GM21528 (cell line): ENCODE results near the gene SLC6A1.

Experiments used
- ATAC-seq: cut with Tn5 transposase; IDR thresholded peaks from one replicate; pipeline ENCODE4 v1.9.1; 2021; ENCODE audit warnings: mild to moderate bottlenecking, moderate library complexity; ENCODE audit not compliant: unreplicated experiment, low FRiP score

Gene SLC6A1

DNA sequence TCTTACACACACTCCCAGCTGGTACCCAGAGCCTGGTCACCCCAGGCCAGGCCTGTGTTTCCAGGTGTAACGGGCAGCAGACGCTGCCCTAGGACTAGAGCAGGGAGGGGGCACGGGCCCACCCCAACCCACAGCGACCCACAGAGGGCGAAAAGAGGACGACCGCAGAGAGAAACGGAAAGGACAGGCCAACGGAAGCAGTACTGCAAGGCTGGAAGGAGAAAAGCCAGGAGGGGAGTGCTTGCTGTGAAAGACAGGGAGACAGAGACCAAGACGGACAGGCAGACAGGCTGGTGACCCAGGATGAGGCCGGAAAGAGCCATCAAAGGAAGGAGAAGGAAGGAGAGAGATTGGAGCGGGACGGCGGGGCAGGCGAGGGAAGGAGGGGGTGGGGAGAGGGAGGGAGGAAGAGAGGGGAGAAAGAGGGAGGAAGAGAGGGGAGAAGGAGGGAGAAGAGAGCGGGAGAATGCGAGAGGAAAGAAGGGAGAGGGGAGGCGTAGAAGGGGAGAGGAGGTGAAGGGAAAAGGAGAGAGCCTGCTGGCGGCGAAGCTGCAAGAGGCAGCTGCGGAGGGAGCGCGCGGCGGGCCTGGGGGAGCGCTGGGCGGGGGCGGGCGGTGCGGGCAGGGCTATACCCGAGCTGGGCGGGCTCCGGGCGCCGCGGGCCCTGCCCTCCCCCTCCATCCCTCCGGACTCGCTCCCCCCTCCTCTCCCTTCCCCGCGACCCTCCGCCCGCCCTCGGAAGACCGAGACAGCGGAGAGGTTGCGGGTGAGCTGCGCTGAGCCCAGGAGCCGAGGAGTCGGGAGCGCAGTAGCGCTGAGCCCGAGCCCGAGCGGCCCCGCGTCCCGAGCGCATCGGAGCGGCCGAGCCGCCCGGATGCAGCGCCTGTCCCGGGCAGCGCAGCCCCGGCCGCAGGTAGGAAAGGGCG is at the start of gene SLC6A1:
SLC6A1 (plus strand) TSS at position 732 of the 926 bp plus-strand sequence. CDS start 24,464 bp downstream, outside the sequence.
- no peak for ATAC-seq

DNA sequence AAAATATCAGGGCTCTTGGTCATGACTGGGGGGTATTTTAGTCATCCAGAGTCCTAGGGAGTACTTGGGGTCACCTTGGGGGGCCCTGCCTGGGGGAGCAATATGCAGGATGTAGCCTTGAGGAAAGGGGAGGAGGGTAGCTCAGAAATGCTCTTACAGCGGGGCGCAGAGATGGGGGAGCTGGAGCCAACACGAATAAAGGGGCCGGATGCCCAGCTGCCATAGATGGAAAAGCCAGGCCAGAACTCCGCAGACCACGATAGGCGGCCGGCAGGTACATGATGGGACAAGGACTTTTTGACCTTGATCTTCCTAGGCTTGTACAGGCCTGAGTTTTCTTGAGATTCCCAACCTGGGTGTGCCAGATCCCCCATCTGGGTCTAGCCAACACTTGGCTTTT is 47.7 kb upstream of the SLC6A1 start:
- ATAC-seq, result no peak

DNA sequence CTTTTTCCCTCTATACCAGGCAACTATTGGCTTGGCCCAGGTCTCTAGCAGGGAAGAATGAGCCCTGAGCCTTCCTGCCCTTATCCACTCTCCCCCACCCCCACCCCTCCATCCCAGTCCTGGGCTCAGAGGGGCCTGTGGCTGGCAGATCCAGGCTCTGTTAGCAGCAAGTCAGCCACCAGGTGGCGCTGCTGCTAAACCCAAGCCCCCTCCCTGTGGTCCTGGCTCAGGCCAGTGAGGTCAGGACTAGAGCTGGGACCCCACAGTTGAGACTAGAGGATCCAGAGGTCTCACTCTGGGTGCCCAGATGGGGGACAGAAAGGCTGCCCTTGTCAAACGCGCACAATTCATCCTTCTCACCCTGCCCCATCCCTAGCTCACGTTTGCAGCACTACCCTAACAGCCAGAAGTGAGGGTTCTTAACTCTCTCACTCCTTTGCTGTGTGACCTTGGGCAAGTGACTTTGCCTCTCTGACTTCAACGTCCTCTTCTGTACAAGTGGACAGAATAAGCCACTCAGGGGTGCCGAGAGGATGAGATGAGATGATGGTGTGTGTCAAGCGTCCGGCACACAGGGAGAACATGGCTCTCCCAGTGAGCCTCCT is 46.8 kb upstream of the SLC6A1 start:
- no peak for ATAC-seq

DNA sequence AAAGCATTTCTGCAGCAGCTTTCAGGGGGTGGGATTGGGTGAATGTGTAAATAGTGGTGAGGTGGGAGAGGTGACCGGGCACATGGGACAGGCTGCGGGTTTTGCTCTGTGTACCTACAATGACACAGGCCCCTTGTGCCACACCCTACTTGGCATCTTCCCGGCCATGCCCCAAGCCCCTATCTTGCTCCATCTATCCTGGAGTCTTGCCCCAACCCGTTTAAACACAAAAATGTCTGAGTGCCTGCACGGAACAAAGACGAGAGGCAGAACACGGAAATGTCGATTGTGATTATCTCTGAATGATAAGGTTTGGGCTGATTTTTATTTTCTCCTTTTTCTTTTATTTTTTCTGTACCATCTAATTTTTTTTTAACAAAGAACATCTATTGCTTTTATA is 46.0 kb upstream of the SLC6A1 start:
- ATAC-seq, result no peak

DNA sequence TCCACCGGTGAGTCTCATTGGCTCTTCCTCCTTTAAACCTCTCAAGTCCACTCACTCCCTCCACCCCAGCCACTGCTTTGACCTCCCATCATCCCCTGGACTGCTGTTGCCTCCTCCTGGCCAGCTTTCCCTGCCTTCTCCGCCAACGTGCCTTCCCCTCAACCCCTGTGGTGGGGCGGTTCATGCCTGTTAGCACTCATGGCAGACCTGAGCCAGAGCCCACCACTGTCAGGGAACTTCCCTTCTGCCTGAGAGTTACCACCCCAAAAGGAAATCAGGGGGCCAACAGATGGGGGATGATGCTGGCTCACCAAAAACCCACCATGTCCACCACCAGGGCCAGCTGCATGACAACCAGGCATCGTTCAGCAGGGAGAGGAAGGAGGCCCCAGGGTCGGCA is 44.2 kb upstream of the SLC6A1 start:
- ATAC-seq, result no peak

DNA sequence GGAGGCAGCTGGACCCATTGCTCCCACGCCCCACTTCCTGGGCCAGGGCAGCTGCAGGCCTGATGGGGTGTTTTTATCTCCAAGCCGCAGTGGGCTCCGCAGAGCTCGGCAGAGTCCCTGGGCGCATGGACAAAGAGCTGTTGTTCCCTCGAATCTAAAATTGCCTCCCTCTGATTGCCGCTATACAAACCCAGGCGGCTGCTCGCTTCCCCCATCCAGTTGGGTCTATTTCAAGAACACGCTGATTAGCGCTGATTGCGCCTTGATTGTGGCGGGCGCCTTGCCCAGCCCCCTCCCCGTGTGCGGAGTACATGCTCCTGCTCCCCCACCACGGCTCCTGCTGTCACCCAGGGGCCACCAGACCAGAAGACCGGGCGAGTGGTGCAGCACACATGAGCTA is 43.4 kb upstream of the SLC6A1 start:
- ATAC-seq, result no peak

DNA sequence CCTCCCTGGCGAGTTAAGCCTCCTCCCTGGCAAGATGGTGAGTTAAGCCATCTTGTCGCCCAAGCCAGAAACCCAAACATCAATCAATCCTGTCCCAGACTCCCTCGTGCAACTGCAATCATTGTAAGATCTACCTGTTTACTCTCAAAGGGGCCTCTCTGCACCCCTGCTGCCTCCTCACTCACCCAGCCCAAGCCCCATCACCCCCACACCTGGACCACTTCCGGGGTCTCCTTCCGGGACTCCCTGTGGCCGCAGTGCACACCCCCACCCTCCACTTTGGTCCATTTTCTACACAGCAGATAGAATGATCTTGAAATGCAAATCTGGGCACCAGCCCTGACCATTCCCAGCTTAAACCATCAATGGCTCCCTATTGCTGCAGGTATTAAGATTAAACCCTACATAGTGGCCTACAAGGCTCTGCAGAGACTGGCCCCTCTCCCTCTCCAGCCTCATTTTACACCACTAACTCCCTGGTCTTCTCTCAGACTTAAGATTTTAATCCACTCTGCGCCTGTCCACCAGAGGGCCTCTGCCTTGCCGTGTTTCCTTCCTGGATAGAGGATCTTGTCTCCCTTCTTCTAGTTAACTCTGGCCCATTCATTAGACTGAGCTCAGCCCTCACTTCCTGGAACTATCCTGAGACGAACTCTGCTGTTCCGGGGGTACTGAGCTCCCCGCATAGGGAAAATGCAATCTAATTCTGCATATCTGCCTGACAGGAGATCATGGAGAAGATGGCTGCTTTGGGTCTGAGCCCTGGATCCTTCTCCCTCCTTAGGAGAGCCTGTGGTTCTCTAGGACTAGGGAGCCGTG is 41.9 kb upstream of the SLC6A1 start:
- no peak for ATAC-seq

DNA sequence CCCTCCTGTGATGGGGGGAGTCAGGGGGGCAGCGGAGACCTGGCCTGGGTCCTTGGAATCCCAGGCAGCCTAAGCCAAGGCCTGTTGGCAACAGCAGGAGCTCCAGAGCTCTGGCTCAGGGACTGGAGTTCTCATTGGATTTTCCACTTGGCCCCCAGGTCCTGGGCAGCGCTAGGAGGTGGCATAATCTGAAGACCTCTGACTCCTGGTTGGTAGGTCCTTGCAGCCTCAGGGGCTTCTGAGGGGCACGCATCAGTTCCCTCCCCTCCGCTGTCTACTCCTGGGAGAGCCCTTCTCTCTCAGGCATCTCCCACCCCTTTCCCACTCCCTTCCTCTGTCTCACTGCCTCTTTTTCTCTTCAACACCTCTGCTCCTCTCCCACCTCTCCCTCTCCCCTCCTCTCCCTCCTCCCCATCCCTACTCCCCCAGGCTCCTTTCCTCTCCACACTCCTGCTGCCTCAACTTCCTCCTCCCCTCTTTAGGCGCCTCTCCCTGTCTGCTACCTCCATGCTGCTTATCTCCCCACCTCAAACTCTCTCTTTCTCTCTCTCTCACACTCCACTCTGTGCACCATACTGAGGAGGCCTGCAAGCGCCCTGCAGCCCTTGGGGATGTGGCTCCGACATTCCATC is 41.1 kb upstream of the SLC6A1 start:
- no peak for ATAC-seq

DNA sequence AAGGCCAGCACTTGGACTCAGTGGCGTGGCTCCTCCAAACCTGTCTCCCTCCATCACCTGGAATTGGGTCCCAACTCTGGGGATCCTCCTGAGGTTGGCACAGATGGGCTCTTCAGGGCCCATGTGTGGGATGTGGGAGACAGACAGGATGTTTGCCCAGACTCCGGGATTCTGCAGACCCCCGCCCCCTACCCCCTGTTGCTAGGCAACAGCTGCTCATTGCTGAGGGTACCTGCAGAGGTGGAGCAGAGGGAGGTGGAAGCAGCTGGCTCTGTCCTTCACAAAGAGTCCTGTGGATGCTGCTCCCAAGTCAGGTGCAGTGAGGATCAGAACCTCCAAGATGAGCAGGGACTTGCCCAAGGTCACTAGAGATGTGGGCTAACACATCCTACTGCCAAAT is 40.0 kb upstream of the SLC6A1 start:
- ATAC-seq, result no peak

DNA sequence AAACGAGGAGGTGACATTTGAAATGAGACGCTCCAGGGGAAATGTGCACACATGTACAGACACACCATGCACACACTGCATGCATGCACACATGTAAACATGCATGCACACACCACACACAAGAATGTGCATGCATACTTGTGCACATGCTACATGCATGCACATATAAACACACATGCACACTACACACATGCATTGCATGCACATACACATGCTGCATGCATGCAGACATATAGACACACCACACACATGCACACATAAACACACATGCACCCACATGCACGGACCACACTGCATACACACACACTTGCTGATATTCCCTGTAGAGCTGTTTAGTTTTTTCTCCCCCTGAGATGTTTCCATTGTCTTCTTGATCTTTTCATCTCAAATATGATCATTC is 37.8 kb upstream of the SLC6A1 start:
- ATAC-seq, result no peak

DNA sequence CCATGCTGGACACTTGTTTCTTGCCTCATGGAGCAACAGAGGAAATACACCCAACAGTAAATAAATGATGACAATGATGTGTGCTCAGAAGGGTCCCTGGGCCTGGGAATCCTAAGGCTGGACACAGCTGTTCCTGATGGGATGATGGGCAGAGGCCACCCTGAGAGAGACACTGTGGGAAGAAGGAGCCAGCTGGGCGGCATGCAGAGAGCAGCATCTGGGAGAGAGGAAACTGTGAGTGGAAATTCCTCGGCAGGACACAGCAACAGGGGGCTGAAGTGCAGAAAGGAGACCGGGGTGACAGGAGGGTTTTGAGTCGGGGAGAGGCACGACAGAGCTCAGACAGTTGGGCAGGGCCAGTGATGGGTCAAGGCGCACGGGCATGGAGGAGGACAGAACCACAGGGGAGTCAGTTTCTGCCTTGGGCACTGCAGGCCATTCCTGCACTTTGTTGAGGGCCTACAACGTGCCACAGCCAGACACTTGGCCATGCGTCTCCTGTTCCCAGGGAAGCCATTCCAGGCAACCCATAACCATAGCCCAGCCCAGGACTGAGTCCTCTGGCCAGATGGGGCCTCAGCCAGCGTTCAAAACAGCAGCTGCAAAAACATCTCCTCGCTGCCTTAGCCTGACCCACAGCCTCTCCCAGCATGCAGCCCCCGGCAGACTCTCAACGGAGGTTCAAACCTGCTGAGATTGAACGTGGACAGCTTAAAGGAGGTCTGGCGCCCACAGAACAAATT is 36.7 kb upstream of the SLC6A1 start:
- ATAC-seq, result no peak

DNA sequence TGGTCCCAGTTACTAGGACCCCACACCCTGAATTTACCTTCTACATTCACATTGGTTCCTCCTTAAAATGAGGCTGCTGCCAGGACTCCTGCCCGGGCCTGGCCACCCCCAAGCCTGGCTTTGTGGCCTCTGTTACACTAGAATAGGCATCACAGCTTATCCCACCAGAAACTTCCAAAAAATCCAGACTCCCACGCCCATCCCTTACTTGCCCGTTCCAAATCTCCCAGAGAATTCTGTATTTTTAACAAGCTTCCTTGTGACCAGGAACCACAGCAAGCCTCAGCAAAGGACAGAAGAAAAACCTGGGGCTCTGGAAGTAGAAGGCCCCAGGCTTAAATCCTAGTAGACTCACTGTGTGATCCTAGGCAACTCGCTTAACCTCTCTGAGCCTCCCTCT is 36.0 kb upstream of the SLC6A1 start:
- ATAC-seq, result no peak

DNA sequence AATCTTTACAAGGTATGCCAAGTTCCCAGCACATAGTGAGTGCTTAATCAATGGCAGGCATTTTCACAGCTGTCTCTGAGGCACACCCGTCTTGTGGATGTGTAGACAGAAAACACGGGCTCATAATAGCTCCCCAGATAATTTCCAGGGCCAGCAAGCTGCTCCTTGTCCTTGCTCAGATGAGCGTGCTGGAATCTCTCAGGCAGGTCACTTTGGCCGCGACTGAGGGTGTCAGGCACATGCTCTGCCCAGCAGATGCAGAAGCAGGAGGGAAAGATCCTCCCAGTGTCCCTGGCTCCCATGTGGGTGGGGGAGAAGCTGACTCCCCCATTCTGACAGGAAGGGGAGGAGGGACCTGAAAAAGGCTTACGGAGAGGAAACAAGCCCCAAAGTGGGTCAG is 35.6 kb upstream of the SLC6A1 start:
- no peak for ATAC-seq

DNA sequence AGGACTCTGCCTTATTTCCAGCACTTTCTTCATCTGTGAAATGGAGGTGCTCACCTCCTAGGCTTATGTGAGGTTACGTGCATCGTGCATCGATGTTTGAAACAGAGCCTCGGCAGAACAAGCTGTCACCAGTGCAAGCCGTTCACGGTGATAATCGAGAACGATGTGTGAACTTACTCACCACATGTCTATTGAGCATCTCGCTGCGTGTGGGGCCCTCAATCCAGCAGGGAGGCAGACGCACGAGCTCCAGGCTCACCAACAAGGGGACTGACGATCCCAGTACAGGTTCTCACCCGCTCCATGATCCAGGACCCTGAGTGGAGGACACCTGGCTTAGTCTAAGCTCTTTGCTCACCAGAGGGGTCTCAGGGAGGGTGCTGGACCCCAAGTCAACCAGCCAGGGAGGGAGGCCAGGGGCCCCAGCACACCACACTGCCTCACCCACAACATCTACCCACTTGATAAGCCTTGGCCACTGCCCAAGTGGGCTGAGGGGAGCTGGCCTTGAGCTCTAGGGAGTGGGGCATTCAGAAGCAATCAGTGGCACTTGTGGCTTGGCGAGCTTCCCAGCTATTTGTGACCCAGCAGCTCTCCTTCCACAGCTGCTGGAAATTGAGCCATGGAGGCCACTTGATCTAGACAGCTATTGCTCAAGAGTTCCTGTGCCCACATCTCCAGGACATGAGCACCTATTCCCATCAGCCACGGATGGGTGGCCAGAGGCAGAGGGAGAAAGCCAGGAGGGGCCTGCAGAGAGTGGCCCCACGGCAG is 34.4 kb upstream of the SLC6A1 start:
- ATAC-seq, result no peak

DNA sequence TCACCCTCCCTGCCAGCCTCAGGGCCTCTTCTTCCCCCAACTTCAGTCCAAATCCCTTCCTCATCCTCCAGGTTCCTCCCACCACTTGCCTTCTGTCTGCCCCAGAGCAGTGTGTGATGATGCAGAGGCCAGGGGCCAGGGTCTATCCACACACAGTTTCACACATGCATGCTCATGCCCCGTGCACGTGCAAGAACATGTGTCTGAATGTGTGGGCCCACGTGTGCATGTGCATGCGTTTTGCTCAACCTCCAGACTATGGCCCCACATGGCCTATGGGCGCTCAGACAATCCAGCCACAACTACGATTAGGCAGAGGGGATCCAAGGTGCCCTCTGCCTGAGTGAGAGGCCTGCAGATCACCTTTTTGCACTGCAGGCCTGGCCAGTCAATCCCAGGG is 32.3 kb upstream of the SLC6A1 start:
- no peak for ATAC-seq

DNA sequence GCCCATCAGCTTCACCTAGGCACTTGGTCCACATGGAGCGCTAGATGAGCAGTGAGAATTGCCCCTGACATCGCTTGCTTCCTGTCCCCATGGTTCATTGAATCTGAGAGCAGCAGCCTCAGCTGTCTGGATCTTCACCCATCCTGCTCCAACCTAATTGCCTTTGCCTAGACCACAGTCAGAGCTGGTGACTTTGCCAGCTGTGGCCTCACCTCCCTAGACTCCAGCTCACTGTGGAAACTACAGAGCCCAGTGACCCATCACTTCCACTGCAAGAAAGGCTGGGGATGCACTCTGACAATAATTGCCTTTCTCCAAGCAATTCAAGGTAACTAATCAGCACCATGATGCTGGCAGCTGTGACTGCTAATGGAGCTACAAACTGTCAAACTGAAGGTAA is 30.6 kb upstream of the SLC6A1 start:
- no peak for ATAC-seq

DNA sequence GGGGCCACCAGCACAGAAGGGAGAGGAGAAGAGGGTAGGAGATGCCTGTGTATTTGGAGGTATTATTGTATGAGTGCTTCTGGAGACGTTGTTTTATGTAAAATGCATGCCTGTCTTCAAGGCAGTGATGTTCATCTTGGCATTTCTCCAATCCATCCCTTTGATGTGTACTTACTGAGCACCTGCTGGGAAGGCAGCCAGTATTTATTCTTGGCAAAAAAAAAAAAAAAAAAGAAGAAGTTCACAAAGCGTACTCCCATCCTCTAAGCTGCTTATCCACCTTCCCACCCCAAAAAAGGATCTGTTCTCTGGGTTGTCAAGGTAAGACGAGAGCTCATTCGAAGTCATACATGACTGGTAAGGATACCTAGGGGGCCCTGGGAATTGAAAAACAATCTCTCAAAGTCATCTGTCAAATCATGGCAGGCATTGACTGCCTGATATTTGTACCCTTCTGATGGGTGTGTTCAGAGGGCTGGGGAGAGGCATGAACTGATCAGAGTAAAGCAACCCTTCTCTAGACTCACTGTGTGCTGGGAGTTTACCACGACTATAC is 30.0 kb upstream of the SLC6A1 start:
- no peak for ATAC-seq

DNA sequence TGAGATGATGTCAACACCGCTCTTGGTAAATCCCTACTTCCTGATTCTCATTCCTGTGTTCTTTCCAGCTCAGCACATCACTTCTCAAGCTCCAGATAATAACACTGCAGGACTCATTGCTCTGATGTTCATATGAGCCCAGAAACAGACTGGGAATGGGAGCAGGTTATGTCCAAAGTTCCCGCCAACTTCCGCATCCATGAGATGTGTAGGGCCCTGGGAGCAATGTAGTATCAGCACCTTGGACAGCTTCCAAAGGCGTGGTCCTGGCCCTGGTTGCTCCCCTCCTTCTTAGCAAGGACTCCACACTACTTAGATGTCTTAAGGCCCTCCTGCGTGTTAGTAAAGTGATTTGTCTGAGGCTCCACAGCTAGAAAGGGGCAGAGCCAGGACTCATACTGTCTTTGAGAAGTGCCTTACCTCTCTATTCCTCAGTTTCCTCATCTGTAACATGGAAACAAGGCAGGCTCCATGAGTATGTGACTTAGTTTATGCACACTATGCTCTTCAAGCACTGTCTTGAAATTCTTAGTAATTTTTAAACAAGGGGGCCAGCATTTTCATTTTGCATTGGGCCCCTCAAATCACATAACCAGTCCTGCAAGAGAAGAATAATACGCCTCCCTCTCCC is 27.9 kb upstream of the SLC6A1 start:
- ATAC-seq, result no peak

DNA sequence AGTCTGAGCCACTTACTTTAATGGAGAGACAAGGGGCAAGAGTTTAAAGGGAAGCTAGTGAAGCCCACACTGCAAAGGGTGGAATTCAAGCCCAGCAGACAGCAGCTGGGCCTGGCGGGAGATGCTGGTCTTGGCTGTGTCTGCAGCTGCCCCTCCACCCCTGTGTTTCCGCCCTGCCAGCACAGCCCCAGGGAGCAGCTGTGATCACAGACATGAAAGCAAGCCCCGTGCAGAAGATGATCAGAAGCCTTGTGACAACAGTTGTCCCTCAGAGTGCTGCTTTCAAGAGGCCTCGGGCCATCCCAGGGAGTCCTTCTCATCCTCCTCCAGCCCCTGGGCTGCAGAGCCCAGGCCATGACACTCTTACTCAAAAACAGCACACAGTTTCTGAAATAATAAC is 24.1 kb upstream of the SLC6A1 start:
- ATAC-seq, result no peak
